Ramos (cell line): Measurements from ENCODE around the gene LMF1.
"Not testable (repeated sequence)": the region's sequence is repeated elsewhere in the genome, so short reads cannot be mapped to it uniquely, and the experiment has no call there.

ENCODE experiments used
- in situ Hi-C: fragments of 300-500 bp; cut with MboI; formaldehyde crosslinking; loops from one replicate; pipeline ENCODE4 v1.14.3; 2022; ENCODE audit warnings: low sequenced_read_pairs; ENCODE audit not compliant: unreplicated experiment

The LMF1 gene

DNA sequence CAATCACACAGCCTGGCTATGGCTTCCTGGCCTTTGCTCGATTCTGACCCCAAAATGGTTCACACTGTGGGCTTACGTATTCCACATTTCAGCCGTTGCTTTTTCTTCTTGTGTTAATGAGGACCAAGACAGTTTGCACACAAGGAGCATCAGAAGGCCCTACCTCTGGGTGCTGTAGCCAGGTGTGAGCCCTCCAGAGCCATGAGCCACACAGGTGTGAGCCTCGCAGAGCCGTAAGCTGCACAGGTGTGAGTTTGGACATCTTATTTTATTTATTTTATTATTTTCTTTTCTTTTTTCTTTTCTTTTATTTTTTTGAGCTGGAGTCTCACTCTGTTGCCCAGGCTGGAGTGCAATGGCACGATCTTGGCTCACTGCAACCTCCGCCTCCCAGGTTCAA lies 70.6 kb downstream of the LMF1 start:
- in situ Hi-C loops = no loop called here

DNA sequence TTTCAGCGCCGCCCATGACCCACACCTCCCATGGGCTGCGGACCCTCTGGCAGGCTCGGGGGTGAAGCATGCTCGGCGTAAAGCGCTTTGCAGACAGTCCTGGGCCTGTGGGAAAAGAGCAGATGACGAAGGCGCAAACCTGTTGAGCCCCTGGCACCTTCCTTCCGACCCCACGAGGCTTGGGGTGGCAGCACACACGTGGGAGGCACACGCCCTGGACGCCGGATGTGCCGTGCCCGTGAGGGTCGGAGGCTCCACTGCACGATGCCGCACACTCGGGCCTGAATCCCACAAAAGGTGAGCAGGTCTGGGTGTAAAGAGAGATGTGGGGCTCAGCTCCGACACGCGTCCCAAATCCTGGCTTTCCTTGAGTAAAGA lies 71.1 kb downstream of the LMF1 start:
- in situ Hi-C loops = no loop called here

DNA sequence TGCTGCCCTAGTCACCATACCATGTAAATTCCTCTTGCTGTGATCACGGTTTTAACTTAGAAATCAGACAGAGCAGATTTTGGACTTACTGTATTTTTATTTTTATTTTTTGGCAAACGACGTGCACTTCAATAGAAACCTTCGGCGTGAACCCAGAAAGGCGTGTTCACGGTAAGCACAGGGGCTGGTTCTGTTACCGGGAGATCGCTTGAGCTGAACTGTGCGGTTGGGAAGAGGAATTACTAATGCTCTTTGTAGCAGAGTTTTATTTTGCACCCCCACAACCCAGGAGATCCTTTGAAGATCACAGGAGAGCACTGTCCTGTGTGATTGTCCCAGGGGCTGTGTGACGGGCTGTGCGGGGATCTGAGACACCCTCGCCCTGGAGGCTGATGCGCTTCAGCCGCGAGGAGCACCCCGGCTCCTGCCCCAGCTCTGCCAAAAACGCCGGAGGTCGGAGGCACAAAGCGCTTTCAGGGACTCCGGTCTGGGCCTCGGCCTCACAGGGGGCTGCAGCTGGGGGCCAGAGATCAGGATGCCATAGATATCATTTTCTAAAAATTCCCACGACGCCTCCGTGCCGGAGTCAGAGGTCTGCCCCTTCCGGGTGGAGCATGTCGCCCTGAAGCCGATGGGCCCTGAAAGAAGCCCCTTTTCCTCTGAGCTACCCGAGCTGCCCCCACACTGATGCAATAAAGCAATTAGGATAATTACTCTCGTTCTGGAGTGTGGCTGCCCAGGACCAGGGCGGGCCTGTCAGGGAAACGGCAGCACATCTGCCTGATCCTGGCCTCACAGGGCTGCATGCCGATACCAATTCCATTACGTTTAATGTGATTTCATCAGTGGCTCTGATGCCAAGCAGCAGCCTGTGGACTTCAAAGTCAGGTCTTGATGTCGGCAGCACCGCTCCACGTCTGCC lies 71.8 kb downstream of the LMF1 start:
- in situ Hi-C loops = no loop called here

DNA sequence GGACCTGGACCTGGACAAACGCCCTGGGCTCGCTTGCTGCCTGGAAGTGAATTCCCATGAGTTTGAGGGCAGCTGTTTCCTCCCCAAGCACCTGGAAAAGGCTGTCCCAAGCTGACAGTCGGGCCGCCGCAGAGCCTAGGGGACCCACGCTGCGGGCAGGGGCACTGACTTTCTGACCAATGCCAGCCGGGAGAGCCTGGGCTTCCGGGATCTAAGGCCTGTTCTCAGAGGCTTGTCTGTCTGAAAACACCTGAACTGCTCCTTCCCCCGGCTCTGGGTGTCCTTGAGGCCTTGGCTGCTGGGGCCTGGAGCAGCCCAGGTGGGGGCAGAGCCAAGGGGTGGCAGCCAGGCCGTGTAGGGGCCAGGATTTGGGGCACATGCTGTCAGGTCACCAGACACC lies 72.6 kb downstream of the LMF1 start:
- in situ Hi-C loops = no loop called here

DNA sequence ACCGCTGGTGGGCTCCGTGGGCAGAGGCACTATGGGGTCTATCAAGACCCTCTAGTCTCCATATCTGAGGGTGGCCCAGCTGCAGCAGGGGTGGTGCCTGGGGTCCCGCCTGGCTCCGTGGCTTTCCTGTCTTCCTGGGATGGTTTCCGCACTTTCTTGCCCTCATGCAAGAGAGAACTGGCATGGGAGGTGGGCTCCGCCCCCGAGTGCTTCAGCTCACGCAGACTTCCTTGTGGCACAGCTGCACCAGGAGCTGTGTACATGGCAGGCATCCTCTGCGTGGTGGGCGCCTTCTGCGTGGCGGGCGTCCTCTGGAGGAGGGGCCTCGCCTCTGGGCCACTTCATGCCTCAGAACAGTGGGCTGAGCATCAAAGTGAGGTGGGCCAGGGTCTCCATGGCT lies 73.1 kb downstream of the LMF1 start:
- in situ Hi-C loops = no loop called here

DNA sequence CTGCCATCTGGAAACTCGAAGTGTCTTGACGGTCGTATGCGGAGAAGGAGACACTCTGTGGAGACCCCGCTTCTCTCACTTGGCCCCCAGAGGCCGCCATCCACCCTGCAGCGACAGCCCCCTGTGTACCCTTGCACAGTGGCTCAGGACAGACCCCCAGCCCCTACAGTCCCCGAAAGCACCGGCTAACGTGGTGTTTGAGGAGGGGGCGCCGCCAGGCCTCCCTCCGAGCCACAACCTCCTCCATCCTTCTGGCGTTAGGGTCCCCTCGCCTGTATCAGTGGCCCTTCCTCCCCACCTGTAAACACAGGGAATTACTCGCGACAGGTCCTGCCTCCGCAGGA lies 73.6 kb downstream of the LMF1 start:
- in situ Hi-C loops = no loop called here

DNA sequence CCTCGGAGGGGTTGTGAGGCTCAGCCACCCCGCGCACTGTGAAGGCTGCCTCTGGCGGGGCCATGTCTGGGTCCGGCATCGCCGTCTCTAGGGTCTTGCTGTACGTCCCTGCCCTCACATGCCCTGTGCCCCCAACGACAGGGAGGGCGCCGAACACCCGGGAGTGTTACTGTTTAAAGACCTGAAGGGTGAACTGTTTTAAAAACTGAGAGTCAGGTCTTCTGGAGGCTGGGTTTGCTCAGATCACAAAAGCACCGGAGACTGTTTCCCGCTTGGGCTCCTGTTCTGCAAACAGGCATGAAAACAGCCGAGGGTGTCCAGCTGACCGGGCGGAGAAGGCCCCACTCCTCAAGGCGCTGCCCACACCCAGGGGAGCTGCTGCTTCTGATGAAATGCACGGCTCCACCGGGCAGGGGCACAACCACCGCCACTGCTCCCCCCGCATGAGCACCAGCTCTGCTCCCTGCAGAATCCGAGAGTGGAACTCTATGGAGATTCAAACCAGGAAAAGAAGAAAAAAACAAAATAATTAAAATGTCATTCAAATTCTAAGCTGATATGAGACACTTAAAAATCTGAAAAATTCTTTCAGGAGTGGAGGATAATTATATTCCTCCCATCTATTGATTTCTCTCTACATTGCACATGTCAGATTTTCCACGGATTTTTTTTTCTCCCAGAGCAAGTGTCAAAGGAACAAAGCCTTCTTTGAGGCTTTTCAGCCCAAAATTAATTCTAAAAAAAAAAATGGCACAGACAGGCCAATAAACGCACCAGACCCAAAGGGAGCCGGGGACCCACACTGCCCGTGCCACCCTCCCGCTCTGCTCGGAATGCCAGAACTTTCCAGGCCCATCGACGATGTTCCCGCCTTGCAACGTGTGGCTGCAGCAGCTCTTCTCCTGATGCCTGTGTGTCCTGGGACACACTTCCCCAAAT lies 74.3 kb downstream of the LMF1 start:
- in situ Hi-C loops = no loop called here

DNA sequence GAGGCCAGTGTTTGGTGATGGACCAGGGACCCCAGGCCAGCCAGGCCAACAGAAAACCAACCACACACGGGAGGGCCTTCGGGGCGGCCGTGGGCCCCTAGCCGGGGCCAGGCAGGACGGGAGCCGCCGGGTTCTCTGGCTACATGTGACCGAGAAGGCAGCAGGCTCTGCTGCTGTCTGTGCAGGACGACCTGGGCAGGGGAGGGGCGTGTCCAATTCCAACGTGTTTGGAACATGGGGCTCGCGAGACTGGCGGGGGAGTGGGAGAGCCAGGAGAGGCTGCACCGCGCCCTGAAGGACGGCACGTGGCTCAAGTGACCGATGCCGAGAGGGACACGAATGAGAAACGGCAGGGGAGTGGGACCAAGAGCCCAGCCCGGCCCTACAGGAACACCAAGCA lies 75.4 kb downstream of the LMF1 start:
- in situ Hi-C loops = no loop called here

DNA sequence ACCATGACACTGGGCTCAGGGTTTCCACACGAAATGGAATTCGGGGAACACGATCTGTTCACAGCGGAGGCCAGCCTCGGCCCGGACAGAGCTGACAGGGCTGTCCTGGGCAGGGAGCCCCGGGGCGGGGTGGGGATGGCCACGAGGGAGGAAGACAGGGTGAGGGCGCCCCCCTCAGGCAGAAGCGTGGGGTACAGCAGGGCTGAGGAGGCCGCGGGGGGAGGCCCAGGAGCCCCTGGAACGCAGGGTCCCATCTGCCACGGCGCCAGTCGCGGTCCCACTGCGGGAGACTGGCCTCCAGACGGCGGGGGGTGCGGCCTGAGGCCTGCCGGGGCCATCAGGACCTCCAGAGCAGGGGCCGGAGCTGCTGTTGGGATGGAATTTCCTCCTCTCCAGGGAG lies 75.9 kb downstream of the LMF1 start:
- in situ Hi-C loops = no loop called here

DNA sequence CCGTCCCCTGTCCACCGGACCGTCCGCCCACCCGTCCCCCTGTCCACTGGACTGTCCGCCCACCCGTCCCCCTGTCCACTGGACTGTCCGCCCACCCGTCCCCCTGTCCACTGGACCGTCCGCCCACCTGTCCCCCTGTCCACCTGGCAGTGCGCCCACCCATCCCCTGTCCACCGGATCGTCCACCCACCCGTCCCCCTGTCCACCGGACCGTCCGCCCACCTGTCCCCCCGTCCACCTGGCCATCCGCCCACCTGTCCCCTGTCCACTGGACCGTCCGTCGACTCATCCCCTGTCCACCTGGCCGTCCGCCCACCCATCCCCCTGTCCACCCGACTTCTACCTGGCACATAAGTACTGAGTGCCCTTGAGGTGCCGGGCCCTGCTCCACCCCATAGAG lies 76.6 kb downstream of the LMF1 start:
- in situ Hi-C loops = no loop called here

DNA sequence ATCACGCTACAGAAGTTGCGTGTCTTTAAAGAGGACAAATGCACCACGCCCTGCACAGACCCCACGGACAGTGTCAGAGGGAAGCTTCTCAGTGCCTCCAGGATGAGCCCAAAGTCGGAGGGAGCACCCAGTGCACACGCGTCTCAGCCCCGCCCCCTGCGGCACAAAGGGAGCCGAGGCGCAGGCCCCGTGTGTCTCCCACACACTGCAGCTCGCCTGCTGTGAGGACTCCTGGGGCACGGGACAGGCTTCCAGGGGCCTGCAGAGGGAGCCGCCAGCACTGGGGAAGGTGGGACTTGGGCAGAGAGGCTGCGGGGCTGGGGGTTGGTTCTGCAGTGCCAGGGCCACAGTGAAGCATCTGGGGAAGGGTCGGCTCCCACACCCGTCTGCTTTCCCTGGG lies 77.4 kb downstream of the LMF1 start:
- in situ Hi-C loops = no loop called here

DNA sequence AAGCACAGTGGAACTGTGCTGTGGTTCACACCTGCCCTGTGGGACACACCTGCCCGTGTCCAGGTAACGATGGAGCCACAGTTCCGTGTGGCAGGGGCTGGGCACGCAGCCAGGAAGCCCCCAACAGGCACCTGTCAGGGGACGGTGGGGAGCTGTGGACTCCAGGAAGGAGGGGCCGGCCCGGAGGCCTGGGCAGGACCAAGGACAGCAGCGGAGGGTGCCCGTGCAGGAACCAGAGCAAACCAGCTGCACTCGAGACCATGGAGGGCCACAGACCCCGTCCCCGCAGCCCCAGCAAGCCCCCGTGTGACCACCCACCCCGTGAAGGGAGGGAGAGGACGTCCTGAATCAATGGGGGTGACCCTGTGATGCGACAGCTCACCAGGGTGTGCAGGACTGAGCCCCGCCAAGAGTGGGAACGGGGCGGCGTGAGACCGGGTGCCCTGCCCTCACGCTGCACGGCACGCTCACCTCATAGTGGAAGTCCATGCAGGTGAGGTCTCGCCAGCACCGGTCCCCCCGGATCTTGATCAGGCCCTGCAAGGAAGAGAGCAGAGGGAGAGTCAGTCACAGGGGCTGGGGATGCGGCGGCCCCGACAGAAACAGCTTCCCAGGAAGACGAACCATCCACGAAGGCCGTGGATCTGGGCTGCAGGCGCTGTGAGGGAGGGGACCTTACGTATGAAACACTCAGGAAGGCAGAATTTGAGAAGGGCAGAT lies 78.1 kb downstream of the LMF1 start:
- in situ Hi-C loops = no loop called here

DNA sequence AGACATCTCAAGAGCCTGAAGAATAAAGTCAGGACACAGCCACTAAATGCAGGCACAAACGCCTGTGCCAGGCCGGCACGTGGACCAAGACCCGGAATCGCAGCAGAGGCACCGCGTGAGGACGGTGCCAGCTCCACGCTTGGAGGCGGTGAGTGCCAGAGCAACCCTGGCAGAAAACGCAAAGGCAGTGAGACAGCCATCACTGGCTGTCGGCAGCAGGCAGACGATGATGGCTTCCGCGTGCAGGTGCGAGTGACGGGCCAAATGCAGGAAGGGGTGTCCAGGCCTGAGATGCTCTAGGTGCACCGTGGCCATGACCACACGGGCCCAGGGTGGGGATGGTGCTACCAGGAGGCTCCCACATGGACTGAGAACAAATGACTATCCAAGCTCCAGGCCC lies 78.8 kb downstream of the LMF1 start:
- in situ Hi-C loops = no loop called here

DNA sequence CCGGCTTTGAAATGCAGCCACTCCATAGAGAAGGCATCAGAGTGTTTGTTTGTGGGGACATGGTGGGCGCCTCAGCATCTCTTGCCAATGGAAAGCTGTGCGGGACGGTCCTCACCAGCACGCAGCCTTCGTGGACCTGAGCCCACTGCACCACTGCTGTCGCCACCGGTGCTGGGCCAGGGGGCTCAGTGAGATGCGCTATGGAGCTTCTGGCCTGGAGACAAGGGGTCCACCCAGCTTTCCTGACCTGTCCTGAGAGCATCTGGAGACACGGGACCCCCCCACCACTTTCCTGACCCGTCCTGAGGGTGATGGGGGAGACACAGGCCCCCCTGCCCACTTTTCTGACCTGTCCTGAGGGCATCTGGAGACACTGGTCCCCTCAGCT lies 79.4 kb downstream of the LMF1 start:
- in situ Hi-C loops = no loop called here

DNA sequence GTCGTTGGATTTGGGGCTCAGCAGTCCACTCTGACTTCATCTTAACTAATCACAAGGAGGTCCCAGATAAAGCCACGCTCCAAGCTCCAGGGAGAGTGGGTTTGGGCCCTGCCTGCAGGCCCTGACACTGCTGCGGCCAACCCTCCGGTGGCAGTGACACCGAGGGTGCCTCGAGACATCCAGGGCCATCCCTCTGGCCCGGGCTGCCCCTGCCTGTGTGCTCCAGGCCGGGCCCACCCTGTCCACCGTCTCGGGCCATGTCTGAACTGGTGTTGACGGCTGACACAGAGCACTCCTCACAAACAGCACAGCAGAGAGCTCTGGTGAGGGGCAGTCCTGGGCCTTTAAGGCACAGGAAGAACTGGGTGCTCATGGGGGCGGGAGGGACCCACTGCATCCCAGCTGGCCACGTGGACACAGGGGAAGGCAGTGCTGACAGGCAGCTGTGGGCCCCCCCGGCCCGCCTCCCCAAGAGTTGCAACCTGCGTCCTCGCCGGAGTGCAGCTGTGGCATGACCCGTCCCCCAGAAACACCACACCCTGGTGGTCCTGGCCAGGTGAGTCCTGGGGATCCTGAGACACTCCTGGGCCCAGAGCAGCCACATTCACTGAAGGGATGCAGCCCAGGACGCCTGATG lies 80.0 kb downstream of the LMF1 start:
- in situ Hi-C loops = no loop called here

DNA sequence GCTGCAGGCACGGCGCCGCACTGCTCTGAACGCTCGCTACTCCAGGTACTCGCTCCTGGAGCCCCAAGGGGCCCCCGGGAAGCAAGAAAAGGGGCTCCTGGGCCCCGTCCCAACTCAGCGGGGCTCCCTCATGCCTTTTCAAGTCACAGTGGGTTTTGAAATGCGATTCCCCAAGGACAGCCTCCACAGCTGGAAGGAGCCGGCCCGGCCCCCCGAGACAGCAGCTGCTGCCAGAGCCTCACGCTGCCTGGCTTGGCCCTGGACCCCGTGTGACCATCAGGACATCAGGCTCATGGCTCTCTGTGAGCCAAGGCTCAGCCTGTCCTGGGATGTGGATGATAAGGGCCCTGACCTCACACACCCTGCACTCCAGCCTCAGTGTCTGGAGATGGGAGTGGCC lies 80.6 kb downstream of the LMF1 start:
- in situ Hi-C loops = no loop called here

DNA sequence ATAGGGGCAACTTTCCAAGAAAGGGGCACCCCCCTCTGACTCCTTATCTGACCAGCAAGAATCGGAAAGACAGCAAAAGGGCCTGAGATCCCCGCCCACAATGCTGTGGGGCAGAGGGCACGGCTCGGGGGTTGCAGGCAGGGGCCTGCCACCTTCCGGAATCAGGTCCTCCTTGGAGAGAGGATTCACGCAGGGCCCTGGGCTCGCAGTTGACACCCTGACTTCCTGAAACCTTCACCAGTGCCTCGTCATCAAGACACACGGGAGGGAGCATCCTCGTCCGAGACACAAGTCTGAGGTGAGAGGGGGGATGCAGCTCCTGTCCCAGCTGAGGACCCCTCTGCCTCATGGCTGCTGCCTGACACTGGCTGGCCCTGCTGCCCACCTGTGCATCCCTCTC lies 81.2 kb downstream of the LMF1 start:
- in situ Hi-C loops = no loop called here

DNA sequence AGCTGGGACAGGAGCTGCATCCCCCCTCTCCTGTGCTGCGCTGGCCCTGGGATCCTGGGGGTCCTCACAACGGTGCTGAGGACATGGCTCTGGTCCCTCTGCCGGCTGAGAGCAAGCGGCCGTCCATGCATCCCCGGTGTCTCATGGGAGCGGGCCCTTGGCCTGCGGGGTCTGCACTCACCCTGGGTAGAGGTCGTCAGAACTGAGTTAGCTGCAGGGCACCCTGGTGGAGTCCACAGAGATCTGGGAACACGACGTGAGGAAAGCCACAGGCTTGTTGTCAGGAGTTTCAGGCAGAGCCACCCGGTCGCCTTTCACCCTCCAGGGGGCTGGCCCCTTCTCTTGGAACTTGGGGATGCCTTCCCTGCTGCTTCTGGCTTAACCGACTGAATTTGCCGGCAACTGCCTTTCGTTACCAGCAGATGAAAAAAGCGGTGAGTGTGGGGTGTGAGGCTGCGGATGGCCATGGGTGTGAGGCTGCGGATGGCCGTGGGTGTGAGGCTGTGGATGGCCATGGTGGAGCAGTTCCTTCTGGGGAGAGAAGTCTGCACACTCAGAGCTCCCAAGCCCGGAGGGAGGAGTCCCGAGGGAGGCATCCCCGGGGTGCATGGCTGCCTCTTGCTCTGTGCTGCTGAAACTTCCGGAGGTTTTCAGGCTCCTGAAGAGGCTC lies 81.7 kb downstream of the LMF1 start:
- in situ Hi-C loops = no loop called here

DNA sequence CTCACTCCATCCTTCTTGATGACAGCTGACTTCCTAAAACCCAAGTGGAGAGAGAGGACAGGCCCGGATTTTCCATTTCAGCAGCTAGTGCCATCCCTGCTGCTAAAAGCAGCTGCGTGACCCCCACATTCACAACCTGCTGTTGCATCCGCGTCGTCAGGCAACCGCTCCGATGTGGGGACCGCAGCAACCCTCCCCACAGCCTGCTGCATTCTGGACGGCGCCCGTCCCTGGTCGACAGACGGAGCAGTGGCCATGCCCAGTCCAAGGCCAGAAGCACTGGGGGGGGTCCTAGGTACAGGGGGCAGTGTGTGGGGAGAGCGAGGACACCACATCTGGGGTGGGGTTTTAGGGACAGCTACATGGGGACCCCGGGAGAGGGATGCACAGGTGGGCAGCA lies 82.3 kb downstream of the LMF1 start:
- in situ Hi-C loops = not testable (repeated sequence)

DNA sequence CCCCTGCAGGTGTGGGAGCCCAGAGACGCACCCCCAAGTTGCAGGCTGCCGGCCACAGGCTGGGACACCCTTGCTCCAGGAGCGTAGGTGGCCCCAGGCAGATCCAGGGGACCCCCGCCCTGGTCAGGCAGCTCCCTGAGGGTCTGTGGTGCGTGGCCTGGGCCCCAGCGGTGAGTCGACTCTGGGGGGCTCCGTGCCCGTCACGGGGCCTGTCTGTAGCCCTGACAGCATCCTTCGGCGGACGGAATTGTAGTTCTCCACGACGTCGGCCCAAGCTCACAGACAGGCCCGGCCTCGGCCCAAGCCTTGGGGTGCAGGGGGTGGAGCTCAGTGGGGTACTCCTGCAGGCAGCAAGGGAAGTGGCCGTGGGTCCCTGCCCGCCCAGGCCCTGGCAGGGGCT lies 82.9 kb downstream of the LMF1 start:
- in situ Hi-C loops = no loop called here
